ENCODE measurements around the gene ISOC2. TPM values are rescaled to one million over a fixed set of nuclear protein-coding genes. Genes with fewer than 3 reads are reported as not detected.

The ISOC2 gene
- polyA plus RNA-seq, 2 of the 4 experiments (the other 2 are of a cell fraction) = 45.3 to 57.8 TPM

DNA sequence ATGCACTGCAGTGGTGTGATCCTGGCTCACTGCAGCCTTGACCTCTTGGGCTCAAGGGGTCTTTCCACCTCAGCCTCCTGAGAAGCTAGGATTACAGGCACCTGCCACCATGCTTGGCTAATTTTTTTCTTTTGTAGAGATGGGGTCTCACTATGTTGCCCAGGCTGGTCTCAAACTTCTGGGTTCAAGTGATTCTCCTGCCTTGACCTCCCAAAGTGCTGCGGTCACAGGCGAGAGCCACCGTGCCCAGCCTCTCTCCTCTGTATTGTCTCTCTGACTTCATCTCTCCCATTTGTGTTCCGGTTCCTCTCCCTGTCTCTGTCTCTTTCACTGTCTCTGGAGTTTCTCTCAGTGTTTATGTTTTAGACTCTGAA is 4.8 kb upstream of the ISOC2 start:
- DNase-seq (ENCODE audit: low read depth in 1 of 2, low spot score in 1 of 2) (no peak), FAIRE-seq (no peak), ATAC-seq (no peak)
- peaks cover 8% of the 10 kb centered on the region; the same call in 2 of the 3 replicates for H3K4me1 ChIP-seq
- POLR2A ChIA-PET = interaction anchor here (1.5 to 2.7 kb wide), 2 partner anchors 10 to 133 kb away, joined by 3 to 17 read pairs; partner anchors contain the start of genes FIZ1 and ZNF628
- no peak overlapping the region for H3K4me2 ChIP-seq
- H3K4me3 ChIP-seq = no peak overlapping the region
- no peak for TF ChIP-seq POLR2AphosphoS2 (conservative IDR thresholded peaks at IDR 0.05; ENCODE audit: low read length)
- no peak for TF ChIP-seq MYC (IDR thresholded peaks at IDR 0.05; ENCODE audit: borderline replicate concordance, low read length)
- TF ChIP-seq, protein P1, sequence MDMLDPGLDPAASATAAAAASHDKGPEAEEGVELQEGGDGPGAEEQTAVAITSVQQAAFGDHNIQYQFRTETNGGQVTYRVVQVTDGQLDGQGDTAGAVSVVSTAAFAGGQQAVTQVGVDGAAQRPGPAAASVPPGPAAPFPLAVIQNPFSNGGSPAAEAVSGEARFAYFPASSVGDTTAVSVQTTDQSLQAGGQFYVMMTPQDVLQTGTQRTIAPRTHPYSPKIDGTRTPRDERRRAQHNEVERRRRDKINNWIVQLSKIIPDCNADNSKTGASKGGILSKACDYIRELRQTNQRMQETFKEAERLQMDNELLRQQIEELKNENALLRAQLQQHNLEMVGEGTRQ (IDR thresholded peaks at IDR 0.05) = no peak
- no peak for TF ChIP-seq TFCP2L1 (CRISPR knock-in tag; IDR thresholded peaks at IDR 0.05)
- no peak for TF ChIP-seq RCOR1 (IDR thresholded peaks at IDR 0.05; ENCODE audit: low read depth, low read length)
- TF ChIP-seq, protein P2, sequence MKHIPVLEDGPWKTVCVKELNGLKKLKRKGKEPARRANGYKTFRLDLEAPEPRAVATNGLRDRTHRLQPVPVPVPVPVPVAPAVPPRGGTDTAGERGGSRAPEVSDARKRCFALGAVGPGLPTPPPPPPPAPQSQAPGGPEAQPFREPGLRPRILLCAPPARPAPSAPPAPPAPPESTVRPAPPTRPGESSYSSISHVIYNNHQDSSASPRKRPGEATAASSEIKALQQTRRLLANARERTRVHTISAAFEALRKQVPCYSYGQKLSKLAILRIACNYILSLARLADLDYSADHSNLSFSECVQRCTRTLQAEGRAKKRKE (CRISPR knock-in tag; IDR thresholded peaks at IDR 0.05; ENCODE audit: low read depth) = no peak
- CTCF ChIA-PET = interaction anchor here (0.9 to 6.9 kb wide), 21 partner anchors 11 to 325 kb away, joined by 3 to 194 read pairs (median 22); partner anchors contain the start of genes NAT14, SSC5D, TMEM238 and ZNF628
- WGBS (ENCODE audit: missing lambda C conversion rate) = 85% methylated on average over 4 of the region's 4 CpGs
- no peaks in the 10 kb centered on the region for H3K9me3 ChIP-seq
- H3K27ac ChIP-seq = no peak overlapping the region

DNA sequence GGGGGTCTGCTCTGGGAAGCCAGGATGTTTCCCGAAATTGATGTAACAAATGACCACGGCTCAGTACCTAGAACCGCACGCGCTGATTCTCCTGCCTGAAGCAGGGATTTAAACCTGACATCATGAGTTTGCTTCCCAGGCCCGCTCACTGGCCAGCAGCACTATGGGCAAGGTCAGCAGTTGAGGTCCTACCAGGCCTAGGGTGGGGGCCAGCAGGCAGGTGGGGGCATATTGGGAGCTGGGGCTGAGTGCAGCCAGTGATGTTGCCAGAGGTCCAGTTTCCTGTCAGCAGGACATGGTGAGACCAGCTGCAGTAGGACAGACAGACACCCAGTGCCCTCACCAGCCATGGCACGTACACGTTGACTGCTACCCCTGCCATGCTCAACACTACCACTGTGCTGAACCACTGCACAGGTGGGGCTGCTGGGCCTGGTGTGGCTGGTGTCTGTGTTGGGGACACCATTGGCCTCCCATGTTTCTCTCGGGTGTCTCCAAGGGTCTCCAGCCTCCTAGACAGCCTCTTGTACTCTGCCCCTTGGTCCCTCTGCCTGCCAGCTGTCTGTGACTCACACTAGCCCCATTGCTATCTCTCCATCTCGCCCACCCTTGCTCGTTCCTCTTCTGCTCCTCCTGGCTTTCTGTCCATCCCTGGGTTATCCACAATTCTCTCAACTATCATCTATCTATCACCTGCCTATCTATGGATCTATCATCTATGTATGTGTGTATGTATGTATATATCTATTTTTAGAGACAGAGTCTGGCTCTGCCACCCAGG is 4.2 kb upstream of the ISOC2 start:
- TF ChIP-seq, protein P3, sequence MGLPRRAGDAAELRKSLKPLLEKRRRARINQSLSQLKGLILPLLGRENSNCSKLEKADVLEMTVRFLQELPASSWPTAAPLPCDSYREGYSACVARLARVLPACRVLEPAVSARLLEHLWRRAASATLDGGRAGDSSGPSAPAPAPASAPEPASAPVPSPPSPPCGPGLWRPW (IDR thresholded peaks at IDR 0.05) = no peak
- TF ChIP-seq PHF8 (IDR thresholded peaks at IDR 0.05; ENCODE audit: borderline replicate concordance, low read depth) (no peak), TP53 (CRISPR knock-in tag; IDR thresholded peaks at IDR 0.05) (no peak), KDM5A (IDR thresholded peaks at IDR 0.05) (no peak), ESRRA (IDR thresholded peaks at IDR 0.05; ENCODE audit: borderline replicate concordance, low read length) (no peak)
- Histone ChIP-seq H3K27ac (no peak overlapping the region), H3K9me3 (no peaks in the 10 kb centered on the region), H3K4me1 (peaks cover 12% of the 10 kb centered on the region; the same call in 2 of the 3 replicates), H3K4me3 (no peak overlapping the region), H3K4me2 (no peak overlapping the region)
- ChIA-PET CTCF (interaction anchor here (0.9 to 6.9 kb wide), 13 partner anchors 11 to 325 kb away, joined by 3 to 194 read pairs (median 31); partner anchors contain the start of genes NAT14, SSC5D, ZNF628 and ZNF865), POLR2A (interaction anchor here (2.7 kb wide), 1 partner anchor 11 kb away, joined by 17 read pairs; the partner anchor contains the start of gene ZNF628)
- ATAC-seq = no peak
- no peak for DNase-seq (ENCODE audit: low read depth in 1 of 2, low spot score in 1 of 2)
- no peak for FAIRE-seq
- 70% methylated on average over 11 of the region's 11 CpGs for WGBS (ENCODE audit: missing lambda C conversion rate)

DNA sequence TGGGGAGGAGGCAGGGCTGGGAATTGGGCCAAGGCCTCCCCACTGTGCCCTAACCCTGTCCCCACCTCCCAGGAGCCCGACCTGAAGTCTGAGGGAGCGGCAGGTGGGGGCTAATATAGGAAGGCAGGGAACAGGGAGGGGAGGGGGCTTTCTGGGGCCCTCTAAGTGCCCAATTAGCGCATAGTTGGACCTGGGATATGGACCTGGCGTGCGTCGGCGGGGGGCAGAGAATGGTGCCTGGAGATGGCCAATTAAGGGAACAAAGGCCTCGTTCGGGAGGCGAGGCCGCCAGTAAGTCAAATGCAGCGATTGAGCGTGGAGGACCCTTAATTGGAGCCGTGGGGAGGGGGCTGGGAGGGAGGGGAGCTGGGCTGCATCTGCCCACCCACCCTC is 3.2 kb upstream of the ISOC2 start, which contains the start of gene C19orf85:
Gene C19orf85, minus strand, starts transcription at position 90 of the 393 bp plus-strand sequence. CDS start 197 bp downstream, outside the sequence.
- no peak within 1 kb of the TSS for H3K4me2 ChIP-seq
- H3K4me1 ChIP-seq = peaks cover 19% of the 10 kb centered on the region
- FAIRE-seq (no peak), DNase-seq (ENCODE audit: low read depth in 1 of 2, low spot score in 1 of 2) (no peak), ATAC-seq (no peak)
- no peak within 1 kb of the TSS for H3K4me3 ChIP-seq
- 88% methylated on average over 13 of the region's 14 CpGs for WGBS (ENCODE audit: missing lambda C conversion rate)
- POLR2A ChIA-PET = no interaction called here
- no peak within 1 kb of the TSS for H3K27ac ChIP-seq
- CTCF ChIA-PET = interaction anchor here (3.7 to 6.9 kb wide), 2 partner anchors 13 to 324 kb away, joined by 27 to 89 read pairs; partner anchors contain the start of gene ZNF628
- no peaks in the 10 kb centered on the region for H3K9me3 ChIP-seq
- TF ChIP-seq, protein P4, sequence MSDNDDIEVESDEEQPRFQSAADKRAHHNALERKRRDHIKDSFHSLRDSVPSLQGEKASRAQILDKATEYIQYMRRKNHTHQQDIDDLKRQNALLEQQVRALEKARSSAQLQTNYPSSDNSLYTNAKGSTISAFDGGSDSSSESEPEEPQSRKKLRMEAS (IDR thresholded peaks at IDR 0.05) = no peak
- no peak for TF ChIP-seq HOXB5 (CRISPR knock-in tag; IDR thresholded peaks at IDR 0.05)
- no peak for TF ChIP-seq NPAS2 (CRISPR knock-in tag; IDR thresholded peaks at IDR 0.05; ENCODE audit: borderline replicate concordance)
- TF ChIP-seq, protein P5, sequence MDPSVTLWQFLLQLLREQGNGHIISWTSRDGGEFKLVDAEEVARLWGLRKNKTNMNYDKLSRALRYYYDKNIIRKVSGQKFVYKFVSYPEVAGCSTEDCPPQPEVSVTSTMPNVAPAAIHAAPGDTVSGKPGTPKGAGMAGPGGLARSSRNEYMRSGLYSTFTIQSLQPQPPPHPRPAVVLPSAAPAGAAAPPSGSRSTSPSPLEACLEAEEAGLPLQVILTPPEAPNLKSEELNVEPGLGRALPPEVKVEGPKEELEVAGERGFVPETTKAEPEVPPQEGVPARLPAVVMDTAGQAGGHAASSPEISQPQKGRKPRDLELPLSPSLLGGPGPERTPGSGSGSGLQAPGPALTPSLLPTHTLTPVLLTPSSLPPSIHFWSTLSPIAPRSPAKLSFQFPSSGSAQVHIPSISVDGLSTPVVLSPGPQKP (IDR thresholded peaks at IDR 0.05; ENCODE audit: low read depth, low read length) = no peak
- no peak for TF ChIP-seq HEYL (CRISPR knock-in tag; IDR thresholded peaks at IDR 0.05)
- no peak for TF ChIP-seq ZSCAN20 (CRISPR knock-in tag; IDR thresholded peaks at IDR 0.05)
- TF ChIP-seq, protein P3 (IDR thresholded peaks at IDR 0.05) = no peak
- TF ChIP-seq, protein P6, sequence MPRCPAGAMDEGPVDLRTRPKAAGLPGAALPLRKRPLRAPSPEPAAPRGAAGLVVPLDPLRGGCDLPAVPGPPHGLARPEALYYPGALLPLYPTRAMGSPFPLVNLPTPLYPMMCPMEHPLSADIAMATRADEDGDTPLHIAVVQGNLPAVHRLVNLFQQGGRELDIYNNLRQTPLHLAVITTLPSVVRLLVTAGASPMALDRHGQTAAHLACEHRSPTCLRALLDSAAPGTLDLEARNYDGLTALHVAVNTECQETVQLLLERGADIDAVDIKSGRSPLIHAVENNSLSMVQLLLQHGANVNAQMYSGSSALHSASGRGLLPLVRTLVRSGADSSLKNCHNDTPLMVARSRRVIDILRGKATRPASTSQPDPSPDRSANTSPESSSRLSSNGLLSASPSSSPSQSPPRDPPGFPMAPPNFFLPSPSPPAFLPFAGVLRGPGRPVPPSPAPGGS (IDR thresholded peaks at IDR 0.05) = no peak
- TF ChIP-seq RFX5 (IDR thresholded peaks at IDR 0.05) = no peak

Measured in A549 (cell line).